Urothelium cell line (cell line): ENCODE results near the gene CCDC30.
A peak's percentile ranks its signal among the peaks of the same experiment; 100 is the strongest.
"Not testable (repeated sequence)": the region's sequence is repeated elsewhere in the genome, so short reads cannot be mapped to it uniquely, and the experiment has no call there.

Experiments used
- DNase-seq: peaks from one replicate; pipeline ENCODE4 v3.0.0; 2011; ENCODE audit warnings: low spot score, mixed read lengths
- FAIRE-seq: peaks from 2 replicates; lab custom pipeline; 2011; peaks lifted over from hg19 to GRCh38; lab: Jason Lieb, UNC

CCDC30 gene

DNA sequence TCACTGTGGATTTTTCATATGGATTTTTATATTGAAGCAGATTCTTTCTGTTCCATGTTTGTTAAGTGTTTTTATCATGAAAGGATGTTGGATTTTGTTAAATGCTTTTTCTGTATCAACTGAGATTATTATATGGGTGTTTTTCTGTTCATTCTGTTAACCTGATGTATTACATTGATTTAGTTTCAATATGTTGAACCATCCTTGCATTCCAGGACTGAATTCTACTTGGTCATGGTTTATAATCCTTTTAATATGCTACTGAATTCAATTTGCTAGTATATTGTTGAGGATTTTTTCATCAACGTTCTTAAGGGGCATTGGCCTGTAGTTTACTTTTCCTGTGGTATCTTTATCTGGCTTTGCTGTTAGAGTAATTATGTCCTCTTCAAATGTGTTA is 55.8 kb downstream of the CCDC30 start:
- no peak for DNase-seq
- no peak for FAIRE-seq

DNA sequence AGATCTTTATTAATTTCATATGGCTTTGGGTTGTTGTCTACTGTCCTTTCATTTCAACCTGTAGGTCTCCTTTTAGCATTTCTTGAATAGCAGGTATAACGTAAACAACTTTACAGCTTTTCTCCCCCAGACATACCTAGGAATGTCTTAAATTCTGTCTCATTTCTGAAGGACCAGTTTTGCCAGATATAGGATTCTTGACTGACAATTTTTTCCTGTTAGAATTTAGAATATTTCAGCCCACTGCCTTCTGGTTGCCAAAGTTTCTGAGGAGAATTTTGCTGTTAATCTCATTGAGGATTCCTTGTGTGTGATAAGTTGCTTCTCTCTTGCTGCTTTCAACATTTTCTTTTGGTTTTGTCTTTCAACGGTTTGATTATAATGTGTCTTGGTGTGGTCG is 60.1 kb downstream of the CCDC30 start:
- no peak for FAIRE-seq
- no peak for DNase-seq

DNA sequence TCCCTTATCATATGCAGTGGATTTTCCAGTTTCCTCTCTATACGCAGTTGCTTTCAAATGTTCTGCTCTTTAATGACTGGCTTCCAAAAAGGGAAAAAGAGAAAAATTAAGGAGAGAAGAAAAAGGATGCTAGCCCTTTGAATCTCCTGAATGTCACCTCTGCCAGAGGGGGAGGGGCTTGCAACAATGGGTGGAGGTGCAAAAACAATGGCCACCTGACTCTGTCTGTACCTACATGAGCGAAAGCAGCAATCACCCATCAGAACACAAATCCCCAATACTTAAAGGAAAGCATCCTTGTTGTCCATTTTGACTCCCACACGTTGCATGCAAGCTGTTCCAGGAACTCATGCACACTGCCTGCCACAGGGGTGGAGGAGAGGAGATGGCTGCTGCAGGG is 61.2 kb downstream of the CCDC30 start:
- no peak for FAIRE-seq

DNA sequence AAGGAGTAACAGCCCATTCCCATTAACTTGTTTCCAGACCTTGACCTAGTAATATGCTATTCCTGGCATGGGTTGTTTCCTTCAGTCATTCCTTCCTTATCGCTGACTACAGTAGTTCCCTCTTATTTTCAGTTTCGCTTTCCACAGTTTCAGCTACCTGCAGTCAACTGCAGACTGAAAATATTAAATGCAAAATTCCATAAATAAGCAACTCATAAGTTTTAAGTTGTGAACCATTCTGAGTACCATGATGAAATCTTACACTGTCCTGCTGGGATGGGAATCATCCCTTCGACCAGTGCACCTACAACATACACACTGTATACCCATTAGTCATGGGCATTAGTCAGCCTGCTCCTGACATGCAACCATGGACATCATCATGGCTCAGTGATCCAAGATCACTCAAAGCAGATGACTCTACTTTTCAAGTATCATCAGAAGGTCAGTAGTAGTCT is 66.7 kb downstream of the CCDC30 start:
- peak; percentile 75 for FAIRE-seq
- peak; percentile 23 for DNase-seq

More for the DNA sequence above, 61.2 kb downstream of the CCDC30 start:
- no peak for DNase-seq

DNA sequence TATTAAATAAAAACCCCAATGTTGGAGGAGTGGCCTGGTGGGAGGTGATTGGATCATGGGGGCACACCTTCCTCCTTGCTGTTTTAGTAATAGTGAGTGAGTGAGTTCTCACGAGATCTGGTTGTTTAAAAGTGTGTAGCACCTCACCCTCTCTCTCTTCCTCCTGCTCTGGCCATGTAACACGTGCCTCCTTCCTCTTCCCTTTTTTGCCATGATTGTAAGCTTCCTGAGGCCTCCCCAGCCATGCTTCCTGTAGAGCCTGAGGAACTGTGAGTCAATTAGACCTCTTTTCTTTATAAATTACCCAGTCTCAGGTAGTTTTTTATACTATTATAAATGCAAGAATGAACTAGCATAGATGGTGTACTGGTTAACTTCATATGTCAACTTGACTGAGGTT is 68.0 kb downstream of the CCDC30 start:
- DNase-seq (no peak), FAIRE-seq (no peak)

DNA sequence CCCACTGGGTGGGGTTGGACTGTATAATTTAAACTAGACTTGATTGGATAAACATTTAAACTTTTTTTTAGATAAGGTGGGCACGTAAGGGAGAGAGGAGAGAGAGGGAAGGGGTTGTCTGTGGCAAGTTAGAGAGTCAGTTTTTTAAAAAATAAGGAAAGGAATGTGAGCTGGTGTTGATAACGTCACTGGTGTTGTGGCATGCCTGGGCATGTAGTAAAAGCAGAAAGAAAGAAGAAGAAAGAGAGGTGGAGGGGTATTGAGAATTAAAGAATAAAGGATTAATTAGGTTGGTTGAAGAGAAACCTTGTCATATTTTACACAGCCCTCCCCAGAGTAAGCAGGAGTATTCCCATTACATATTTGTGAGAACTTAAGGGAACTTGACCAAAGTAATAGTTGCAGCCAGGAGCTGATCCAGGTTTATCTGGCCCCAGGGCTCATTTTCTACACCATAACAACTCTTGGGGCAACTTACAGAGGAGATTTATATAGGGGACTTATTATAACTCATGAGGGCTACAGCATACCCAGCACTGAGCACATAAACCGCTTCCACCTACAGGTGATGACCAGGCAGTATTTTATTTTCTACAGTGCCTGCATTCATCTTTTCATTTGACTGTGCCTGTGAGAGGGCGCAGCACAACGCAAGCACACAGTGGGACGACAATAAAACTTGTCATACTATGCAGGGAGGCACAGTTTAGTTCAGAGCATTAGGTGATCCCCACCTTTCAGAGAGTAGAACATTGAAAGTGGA is 70.2 kb downstream of the CCDC30 start:
- FAIRE-seq (no peak), DNase-seq (peak; percentile 7)

DNA sequence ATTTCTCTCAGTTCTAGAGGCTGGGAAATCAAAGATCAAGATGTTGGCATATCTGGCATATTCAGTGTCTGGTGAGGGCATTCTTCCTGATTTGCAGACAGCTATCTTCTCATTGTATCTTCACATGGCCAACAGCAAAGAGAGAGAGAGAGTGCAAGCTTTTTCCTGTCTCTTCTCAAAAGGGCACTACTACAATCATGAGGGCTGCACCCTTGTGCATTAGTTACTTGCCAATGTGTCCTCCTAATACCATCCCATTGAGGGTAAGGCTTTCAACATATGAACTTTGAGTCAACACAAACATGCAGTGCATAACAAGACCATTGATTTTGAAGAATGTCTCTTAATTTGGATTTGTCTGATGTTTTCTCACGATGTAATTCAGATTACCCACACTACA is 78.0 kb downstream of the CCDC30 start:
- FAIRE-seq (no peak), DNase-seq (no peak)

DNA sequence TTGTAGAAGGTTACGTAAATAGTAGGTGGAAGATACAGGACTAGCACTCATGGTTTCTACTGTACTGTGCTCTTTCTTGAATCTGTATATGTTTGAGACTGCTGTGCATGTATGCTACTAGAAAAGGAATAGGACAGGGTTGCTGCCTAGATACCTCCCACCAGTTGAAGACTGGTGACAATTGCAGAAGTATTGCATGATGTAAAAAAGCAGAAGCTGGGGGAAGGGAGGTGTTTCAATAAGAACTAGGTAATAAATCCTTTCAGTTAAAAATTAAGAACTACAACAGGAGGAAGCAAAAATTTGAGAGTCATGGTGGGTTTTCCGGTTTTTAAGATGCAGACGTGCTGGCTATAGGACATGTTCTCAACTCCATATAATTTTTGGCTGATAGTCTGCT is 88.1 kb downstream of the CCDC30 start:
- DNase-seq (no peak), FAIRE-seq (no peak)

- FAIRE-seq (no peak), DNase-seq (no peak)
Observed at GRCh38 chr1:42551590-42551989, 88.5 kb downstream of the CCDC30 start.

- DNase-seq (no peak), FAIRE-seq (no peak)
Observed at GRCh38 chr1:42552636-42553035, 89.5 kb downstream of the CCDC30 start.

- no peak for DNase-seq
- no peak for FAIRE-seq
Observed at GRCh38 chr1:42557230-42557851, 94.3 kb downstream of the CCDC30 start.

DNA sequence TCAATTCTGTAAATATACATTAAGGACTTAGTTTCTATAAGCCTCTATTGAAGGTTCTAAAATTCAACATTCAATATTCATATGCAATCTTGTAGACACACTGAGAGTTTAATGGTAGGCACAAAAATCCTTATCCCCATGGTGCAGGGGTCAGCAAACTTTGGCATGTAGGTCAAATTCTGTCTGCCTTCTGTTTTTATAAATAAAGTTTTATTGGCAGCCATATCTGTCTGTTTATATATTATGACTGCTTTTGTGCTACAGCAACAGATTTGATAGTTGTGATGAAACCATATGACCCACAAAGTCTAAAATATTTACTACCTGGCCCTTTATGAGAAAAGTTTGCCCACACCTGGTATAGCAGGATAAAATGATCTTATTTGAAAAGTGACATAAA is 104.0 kb downstream of the CCDC30 start:
- FAIRE-seq (no peak), DNase-seq (no peak)

DNA sequence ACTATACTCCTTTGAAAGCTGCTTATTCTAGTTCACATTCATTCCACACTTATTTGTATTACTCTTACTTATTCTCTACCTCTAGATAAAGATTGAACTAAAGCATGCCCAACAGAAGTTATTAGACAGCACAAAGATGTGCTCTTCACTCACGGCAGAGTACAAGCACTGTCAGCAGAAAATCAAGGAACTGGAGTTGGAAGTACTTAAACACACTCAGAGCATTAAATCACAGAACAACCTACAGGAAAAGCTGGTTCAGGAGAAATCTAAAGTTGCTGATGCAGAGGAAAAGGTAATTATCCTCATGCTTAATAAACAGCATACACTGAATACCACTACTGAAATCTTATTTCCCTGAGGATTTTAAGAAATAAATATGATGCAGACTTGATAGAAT is 113.8 kb downstream of the CCDC30 start:
- no peak for FAIRE-seq
- no peak for DNase-seq

DNA sequence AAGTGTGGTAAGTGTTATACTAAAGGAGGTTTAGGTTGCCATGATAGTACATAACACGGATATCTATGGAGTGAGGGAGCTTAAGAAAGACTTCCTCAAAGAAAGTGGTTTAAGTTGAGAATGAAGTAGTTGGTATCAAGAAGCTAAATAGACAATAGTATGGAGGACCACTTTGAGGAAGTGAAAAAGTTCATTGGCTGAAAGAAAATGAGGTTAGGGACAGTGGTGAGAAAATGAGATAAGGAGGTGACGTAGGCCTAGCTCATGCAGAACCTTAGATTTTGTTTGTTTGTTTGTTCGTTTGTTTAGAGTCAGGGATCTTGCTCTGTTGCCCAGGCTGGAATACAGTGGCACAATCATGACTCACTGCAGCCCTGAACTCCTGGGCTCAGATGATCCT is 122.9 kb downstream of the CCDC30 start:
- no peak for FAIRE-seq
- DNase-seq, result no peak

DNA sequence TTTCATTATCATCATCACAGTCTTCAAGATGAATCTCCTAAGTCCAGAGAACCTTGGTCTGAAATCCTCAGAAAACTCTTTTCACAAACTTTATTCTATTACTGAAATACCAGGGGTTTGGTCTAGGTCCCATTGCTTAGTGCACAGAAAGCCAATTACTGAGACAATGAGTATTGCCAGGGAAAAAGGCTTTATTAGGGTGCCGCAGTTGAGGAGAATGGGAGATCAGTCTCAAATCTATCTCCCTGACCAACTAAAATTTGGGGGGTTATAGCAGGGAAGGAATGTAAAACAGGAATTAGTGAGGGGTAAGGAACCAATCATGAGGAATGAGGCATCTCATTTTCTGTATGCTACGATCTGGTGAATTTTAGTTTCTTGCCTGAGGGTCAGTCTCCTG is 124.7 kb downstream of the CCDC30 start:
- DNase-seq (no peak), FAIRE-seq (no peak)

DNA sequence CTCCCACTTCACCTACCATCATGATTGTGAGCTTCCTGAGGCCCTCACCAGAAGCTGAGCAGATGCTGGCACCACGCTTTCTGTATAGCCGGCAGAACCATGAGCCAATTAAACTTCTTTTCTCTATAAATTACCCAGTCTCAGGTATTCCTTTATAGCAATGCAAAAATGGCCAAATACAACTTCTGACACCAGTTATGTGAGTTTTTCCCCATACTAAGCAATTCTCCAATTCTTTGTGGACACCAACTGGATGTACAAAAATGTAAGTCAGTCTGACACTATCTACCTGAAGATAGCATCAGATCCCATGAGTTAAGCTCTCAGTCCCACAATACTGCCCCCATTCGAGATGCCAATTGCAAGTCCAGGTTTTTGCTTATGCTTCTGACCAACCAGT is 129.7 kb downstream of the CCDC30 start:
- no peak for FAIRE-seq
- DNase-seq, result no peak

DNA sequence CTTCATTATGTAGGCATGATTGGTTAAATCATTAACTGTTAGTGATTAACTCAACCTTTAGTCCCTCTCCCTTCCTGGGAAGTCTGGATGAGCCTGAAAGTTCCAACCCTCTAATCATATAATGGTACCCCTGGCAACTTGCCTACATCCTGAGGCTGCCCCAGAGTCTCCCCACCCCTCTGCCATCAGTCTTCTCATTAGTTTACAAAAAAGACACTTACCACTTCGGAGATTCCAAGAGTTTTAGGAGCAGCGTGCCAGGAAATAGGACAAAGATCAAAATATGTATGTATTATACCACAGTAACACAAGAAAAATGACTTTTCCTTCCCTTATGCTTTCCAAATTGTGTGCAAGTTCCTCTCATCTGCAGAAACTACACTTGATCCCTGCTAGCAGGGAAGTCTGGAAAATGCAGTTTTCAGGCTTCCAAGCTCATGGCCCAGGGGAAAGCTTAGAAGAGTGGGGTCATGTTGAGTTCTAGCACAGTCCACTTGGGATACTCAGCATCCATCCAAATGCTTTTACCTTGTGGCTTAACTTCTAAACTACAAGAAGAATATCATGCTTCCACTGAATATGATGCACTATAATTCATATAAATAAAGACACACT is 130.5 kb downstream of the CCDC30 start:
- FAIRE-seq (no peak), DNase-seq (no peak)

- no peak for DNase-seq
- no peak for FAIRE-seq
Observed at GRCh38 chr1:42601472-42601871, 138.4 kb downstream of the CCDC30 start.

- DNase-seq, result no peak
- no peak for FAIRE-seq
Observed at GRCh38 chr1:42613803-42614131, 150.7 kb downstream of the CCDC30 start.

- peak; percentile 27 for FAIRE-seq
Observed at GRCh38 chr1:42618866-42619265, 155.8 kb downstream of the CCDC30 start.

GRCh38 chr1:42620307-42620706 is 157.2 kb downstream of the CCDC30 start:
- DNase-seq (no peak), FAIRE-seq (no peak)

More at GRCh38 chr1:42618866-42619265, 155.8 kb downstream of the CCDC30 start:
- no peak for DNase-seq

DNA sequence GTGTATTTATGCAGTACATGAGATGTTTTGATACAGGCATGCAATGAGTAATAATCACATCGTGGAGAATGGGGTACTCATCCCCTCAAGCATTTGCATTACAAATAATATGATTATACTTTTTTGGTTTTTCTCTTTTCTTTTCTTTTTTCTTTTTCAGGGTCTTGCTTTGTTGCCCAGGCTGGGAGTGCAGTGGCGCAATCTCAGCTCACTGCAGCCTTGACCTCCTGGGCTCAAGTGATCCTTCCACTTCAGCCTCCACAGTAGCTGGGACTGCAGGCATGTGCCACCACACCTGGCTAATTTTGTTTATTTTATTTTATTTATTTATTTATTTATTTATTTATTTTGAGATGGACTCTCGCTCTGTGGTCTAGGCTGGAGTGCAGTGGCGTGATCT is 158.1 kb downstream of the CCDC30 start:
- DNase-seq, FAIRE-seq: not testable (repeated sequence)
